Esophagus muscularis mucosa (tissue), 4 donors: ENCODE data around the gene SPOCK1.

Experiments
- CTCF ChIP-seq, 3 experiments: fragments of 200-600 bp in 2 of 3; fragments of 450-650 bp in 1 of 3; sonication (generic) in 2 of 3; IDR thresholded peaks; one replicate each; pipeline ENCODE4 v1.5.1; 2017 to 2019; ENCODE audit warnings: antibody characterized with exemption in 3 of 3, mild to moderate bottlenecking in 2 of 3, moderate library complexity in 1 of 3
- EP300 ChIP-seq: sonication (generic); formaldehyde crosslinking; IDR thresholded peaks from one replicate; pipeline ENCODE4 v1.6.1; 2017; ENCODE audit warnings: antibody characterized with exemption
- POLR2A ChIP-seq: fragments of 450-650 bp; IDR thresholded peaks from one replicate; pipeline ENCODE4 v1.6.1; 2017; ENCODE audit warnings: antibody characterized with exemption, moderate library complexity, mild to moderate bottlenecking, low read depth

GRCh38 chr5:137272831-137273230 is 226.3 kb downstream of the SPOCK1 start:
- TF ChIP-seq CTCF (IDR thresholded peaks at IDR 0.05) (no peak), EP300 (no peak), POLR2A (no peak)
